Stimulated activated CD4-positive, alpha-beta T cell treated with anti-CD3 and anti-CD28 coated beads, Interleukin-4, amount 100 ng/mL, for 4 hours (primary cell): Measurements from ENCODE around the gene MIPEP.

ENCODE experiments used
- DNase-seq, 2 experiments: peaks; one replicate each; pipeline ENCODE4 v3.0.0-alpha.2; 2020

Gene MIPEP

GRCh38 chr13:23743278-23744076, 145.7 kb downstream of the MIPEP start:
- DNase-seq, result no peak

DNA sequence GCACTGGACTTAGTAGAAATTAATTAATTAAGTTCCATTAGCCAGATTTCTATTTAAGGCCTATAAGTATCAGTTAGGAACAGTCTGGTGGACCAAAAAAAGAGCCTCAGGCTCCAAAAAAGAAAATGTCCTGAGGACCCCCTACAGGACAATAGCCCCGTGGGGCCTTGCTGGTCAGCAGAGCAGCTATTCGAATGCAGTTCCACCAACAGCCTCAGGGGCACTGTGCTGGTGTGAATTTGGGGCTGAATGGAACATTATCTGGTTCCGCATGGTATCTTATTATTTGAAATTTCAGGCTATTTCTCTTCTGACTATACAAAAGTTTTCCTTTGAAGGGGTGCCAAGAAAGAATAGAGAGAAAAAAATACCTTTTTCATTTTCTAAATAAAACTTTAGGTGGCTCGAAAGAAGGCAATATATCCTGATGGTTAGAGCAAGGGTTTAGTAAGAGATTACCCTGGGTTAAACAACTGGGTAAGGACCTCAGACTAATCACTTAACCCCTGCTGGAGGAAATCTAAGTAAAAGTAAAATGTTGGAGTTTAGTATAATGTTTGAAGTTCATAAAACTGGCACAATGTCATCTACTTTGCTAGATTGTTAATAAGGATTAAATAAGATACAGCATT, 147.2 kb downstream of the MIPEP start:
- no peak for DNase-seq

- DNase-seq, result no peak
Observed at GRCh38 chr13:23740002-23740401, 149.2 kb downstream of the MIPEP start.

DNA sequence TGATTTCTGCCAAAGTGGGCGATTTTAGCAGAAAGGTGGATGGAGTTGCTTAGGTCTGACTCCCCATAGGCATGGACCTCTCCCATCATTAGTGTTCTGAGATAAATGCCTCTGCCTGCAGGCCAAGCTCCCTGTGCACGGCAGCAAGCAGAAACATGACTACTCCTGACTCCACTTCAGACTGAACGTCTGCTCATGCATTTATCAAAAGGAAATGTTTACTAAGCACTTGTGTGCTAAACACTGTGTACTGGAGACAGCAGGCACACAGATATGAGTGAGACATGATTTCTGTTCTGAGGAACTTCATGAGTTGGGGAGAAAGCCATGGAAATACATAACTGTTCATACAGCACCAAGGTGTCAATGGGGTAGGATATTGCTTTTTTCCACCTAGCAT, 149.6 kb downstream of the MIPEP start:
- DNase-seq, result no peak

DNA sequence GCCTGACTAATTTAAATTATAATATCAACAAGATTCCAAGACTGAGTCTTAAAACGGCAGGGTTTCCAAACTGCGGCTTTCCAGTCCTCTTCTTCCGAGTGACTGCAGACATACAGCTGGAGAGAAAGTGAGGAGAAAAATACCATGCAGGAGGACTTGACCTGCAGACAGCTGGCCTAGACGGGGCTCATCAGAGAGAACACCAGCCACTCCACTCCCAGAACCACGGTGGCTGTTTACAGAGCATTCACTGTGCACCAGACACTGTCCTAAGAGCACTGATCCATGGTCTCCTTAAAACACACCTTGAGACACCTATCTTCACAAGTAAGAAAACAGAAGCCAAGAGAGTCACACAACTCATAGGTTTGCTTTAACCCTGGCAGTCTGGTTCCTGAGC, 152.7 kb downstream of the MIPEP start:
- DNase-seq, result no peak

DNA sequence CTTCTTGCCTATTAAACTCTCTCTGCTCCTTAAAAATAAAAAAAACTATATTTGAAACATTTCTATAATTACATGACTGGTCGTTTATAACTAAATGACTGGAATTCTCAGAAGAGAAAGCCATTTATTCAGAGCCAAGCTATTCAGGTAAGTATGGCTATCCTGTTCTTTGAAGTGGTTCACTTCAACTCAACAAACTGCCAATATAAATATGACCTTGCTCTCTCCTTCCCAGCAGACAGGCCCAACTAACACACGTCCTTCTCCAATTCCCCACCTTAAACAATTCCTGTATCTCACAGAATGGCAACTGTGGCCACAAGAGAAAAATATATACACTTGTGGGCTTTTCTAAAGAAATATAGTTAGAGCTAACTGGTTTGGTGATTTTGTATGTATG, 153.9 kb downstream of the MIPEP start:
- no peak for DNase-seq

DNA sequence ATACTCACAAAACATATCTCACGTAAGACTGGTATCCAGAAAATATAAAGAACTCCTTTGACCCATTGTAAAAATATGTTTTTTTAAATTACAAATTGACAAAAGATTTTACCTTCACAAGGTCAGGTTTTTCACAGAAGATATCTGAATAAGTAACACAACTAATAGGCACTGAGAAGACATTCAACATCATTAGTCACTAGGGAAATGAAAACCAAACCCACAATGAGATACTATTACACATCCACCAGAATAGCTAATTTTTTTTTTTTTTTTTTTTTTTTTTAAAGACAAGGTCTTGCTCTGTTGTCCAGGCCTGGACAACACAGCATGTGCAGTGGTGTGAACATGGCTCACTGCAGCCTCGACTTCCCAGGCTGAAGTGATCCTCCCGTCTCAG, 157.5 kb downstream of the MIPEP start:
- no peak for DNase-seq

DNA sequence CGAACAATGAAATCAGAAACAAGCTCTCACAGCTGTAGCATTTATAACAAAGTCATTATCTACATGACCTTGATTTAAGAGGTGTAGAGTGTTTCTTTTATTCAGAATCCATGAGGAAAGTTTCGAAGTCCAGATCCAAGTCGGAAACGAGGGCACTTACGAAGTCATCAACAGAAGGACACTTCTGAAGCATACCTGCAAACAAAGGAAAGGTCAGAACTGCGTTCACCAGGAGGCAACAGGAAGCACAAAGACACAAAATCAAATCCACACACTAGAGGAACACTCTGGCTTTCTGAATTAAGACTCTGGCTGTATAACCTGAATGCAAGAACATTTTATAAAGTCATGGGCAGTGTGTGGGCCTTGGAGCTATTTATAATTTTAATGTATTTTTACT, 158.9 kb downstream of the MIPEP start:
- DNase-seq, result no peak

GRCh38 chr13:23729531-23729930, 159.7 kb downstream of the MIPEP start:
- DNase-seq, result no peak

DNA sequence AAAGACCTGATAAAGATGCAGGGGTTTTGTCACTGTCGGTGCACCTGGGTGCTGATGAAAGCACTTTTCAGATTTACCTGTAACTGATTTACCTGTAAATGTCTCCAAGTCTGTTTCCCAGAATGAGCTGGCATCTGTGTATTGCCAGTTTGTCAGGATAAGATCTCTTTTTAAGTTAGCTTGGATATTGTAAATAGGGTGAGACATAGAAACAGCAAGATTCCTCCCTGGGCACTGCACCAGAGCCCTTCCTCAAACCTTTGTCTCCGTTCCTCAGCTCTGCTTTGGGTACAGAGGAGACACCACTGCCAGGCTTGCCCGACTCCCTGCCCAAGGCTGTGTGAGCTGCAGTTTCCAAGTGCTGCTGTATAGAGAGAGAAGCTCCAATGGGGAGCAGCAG, 160.4 kb downstream of the MIPEP start:
- no peak for DNase-seq

DNA sequence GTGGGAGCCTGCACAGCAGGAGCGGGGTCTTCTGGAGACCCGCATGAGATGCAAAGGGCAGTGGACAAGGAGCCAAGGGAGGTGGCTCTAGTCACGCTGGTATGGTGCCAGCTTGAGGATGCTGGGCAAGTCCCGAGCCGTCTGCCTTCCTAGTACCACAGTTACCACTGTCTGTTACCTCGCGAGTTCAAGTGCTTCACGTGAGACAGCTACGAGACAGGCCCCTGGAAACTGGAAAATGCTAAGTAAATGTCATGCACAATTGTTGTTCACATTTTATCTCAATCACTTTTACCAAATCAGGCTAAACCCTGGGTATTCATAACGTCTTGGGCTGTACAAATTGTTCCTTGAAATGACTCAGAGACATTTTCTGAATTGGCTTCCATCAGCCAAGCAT, 163.3 kb downstream of the MIPEP start:
- DNase-seq, result no peak

- DNase-seq, result no peak
Observed at GRCh38 chr13:23724196-23724970, 164.8 kb downstream of the MIPEP start.

DNA sequence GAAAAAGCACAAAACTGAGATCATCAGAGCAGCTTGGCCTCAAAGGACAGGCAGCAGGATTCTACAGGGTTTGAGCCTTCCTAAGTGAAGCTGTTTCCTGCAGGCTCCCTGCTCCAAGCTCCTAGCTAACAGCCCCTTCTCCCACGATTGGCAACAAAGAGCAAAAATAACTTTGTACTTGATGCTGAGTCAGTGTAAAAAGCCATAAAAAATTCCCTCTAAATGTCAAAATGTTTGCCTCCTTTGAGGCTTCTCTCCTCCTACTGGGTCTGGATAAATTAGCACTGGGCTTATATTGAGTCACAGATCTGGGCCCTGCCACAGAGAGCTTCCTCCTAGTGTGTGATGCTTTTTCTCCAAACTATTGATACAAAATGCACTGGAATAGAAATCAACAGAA, 165.7 kb downstream of the MIPEP start:
- no peak for DNase-seq

DNA sequence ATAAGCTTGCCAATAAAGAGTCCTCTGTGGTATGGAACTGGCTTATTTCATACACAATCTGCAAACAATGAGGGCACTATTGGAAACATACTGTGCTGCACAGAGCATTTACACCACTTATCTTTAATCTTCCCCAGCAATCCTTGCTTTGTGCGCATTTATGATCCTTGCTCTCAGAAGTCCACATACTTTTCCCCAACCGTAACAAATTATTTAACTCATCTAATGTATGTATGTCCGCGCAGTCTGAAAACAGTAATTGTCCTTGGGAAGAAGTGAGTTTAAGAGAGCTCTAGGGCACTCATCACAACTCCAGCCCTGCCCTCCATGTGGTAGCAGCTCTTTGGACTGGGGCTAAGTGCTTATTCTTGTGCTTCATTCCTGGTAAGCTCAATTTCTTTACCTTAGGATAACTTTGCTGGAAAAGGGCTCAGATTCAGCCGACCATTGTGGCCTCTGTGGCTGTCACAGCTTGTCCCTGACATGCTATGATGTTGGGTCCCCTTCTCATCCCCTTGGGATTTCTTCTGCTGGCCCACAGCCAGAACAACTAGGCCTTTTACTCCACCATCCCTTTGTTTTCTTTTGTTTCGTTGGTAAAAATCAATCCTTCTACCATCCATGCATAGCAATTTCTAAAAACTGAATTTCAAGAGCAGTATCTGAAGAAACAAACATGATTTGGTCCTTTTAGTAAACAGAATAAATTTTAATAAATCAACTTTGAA, 166.3 kb downstream of the MIPEP start:
- no peak for DNase-seq

DNA sequence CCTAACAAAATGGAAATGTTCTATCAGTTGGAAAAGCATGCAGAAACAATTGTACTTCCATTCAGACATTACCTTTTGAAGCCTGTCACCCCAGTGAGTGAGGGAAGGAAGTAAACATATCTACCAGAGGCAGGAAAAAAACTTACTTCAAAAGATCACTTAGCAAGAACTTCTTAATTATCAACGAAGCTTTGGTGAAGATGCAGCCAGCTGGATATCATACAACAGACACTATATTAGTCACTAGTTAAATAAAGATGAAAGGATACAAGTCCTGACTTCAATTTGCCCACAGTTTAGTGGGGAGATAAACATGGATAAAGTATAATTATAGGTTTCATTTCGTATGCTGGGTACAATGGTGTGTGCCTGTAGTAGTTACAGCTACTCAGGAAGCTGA, 170.2 kb downstream of the MIPEP start:
- DNase-seq, result no peak

DNA sequence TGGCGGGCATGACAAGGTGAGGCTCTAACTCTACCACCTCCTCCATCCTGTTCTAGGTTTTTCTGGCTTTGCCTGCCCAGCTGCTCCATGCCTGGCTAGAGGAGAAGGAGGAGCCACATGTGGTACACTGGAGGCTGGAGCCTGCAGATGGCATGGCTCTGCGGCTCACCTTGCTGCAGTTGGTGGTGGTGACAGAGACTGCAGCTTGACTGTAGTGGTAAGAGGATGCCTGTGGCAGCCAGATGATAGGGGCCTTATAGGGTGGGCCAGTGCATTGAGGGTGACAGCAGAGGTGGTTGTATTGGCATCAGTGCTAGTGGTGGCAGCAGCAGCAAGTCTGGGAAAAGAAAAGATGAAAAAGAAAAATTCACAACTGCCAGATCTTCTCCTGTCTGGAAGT, 172.8 kb downstream of the MIPEP start:
- no peak for DNase-seq

DNA sequence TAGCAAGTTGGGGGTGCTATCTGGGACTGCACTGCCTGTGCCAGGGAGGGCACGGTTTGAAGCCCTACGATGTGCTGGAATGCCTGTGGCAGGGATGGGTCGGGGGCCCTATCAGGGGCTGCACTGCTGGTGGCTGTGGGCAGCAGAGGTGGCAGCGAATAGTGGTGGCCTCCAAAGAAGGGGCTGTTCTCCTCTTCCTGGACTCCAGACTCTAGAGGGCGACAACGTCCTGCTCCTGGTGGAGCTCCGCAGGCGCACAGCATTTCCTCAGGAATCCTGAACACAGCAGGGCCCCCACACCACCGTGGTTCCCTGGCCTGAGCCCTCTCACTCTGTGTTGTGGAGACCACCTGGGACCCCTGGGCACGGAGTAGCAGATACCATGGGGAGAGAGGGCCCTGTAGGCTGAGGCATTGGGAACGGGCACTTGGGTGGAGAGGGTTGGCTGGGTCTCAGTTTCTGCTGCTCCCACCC, 173.4 kb downstream of the MIPEP start:
- no peak for DNase-seq

GRCh38 chr13:23715092-23715761, 174.0 kb downstream of the MIPEP start:
- no peak for DNase-seq

DNA sequence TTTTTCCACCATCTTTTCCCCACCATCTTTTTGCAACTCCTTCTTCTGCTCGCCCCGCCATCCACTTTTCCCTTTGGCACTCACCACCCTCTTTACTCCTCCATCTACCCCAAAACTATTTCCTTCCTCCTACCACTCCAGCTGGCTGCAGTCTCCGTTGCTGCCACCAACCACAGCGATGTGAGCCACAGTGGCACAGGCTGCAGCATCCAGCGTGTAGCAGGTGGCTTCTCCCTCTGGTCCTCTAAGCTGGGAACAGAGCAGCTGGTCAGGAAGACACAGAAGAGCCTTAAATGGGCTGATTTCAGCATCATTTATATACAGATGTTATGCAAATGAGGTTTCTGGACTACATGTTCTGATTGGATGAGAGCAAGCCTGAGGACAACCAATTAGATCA, 174.5 kb downstream of the MIPEP start:
- DNase-seq, result no peak

GRCh38 chr13:23711355-23711754, 177.8 kb downstream of the MIPEP start:
- no peak for DNase-seq

- no peak for DNase-seq
Observed at GRCh38 chr13:23710366-23710765, 178.8 kb downstream of the MIPEP start.

GRCh38 chr13:23709536-23709935, 179.7 kb downstream of the MIPEP start:
- DNase-seq, result no peak

DNA sequence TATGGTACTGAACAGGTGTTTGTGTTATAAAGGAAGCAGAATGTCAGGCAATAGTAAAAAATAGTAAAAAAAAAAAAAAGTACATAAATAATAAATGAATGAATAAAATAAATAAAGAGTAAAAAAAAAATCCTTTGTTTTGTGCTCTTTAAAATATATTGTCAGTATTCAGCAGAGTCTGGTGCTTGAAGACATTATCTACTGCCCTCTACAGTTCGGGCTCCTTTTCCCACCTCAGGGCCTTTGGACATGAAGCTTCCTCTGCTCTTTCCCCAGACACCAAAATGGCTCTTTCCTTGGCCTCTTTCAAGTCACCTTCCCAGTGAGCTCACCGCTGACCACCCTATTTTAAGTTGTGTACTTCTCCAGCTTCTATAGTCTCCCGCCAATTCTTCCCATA, 181.5 kb downstream of the MIPEP start:
- DNase-seq, result no peak
